SH-SY5Y (cell line): ENCODE results near the gene AVP.

Experiments used
- GATA2 ChIP-seq: IDR thresholded peaks from 2 replicates; pipeline ENCODE4 v1.6.1; 2011; ENCODE audit warnings: mild to moderate bottlenecking, low read depth, low read length
- GATA3 ChIP-seq: IDR thresholded peaks from 2 replicates; pipeline ENCODE4 v1.6.1; 2011; ENCODE audit warnings: low read depth, mild to moderate bottlenecking, low read length, moderate library complexity

- TF ChIP-seq GATA2 (no peak), GATA3 (no peak)
Measured at GRCh38 chr20:3043322-3043721, 41.2 kb downstream of the AVP start, which contains the start of gene GNRH2.
